H9 (cell line): ENCODE measurements around the gene EPB41L4B. TPM values are rescaled to one million over a fixed set of nuclear protein-coding genes. Genes with fewer than 3 reads are reported as not detected.

Source experiments
- DNase-seq: peaks from one replicate; pipeline ENCODE4 v3.0.0-alpha.2; 2017
- H2AFZ ChIP-seq: one replicate; pipeline ENCODE4 v1.6.1; 2013; ENCODE audit warnings: mild to moderate bottlenecking, low read length, control low read depth, moderate library complexity
- H2AK5ac ChIP-seq: 2 replicates; pipeline ENCODE4 v1.6.1; 2013; ENCODE audit warnings: low read length, control low read depth, mixed read lengths; ENCODE audit not compliant: insufficient read length
- H2BK120ac ChIP-seq: one replicate; pipeline ENCODE4 v1.6.1; 2013; ENCODE audit warnings: low read depth, mild to moderate bottlenecking, low read length, control low read depth, inconsistent platforms; ENCODE audit not compliant: poor library complexity, severe bottlenecking
- H2BK12ac ChIP-seq: 2 replicates; pipeline ENCODE4 v1.6.1; 2013; ENCODE audit warnings: low read length, control low read depth, mixed read lengths, low read depth; ENCODE audit not compliant: insufficient read length
- H2BK15ac ChIP-seq: 2 replicates; pipeline ENCODE4 v1.6.1; 2013; ENCODE audit warnings: low read depth, low read length, control low read depth
- H2BK20ac ChIP-seq: one replicate; pipeline ENCODE4 v1.6.1; 2013; ENCODE audit warnings: low read depth, mild to moderate bottlenecking, low read length, control low read depth, inconsistent platforms; ENCODE audit not compliant: poor library complexity, severe bottlenecking
- H2BK5ac ChIP-seq: 2 replicates; pipeline ENCODE4 v1.6.1; 2013; ENCODE audit warnings: low read length, control low read depth, mixed read lengths; ENCODE audit not compliant: insufficient read length
- H3K14ac ChIP-seq: 2 replicates; pipeline ENCODE4 v1.6.1; 2013; ENCODE audit warnings: low read length, control low read depth; ENCODE audit not compliant: insufficient read depth
- H3K18ac ChIP-seq: 2 replicates; pipeline ENCODE4 v1.6.1; 2013; ENCODE audit warnings: low read depth, mild to moderate bottlenecking, mixed read lengths, low read length, control low read depth; ENCODE audit not compliant: insufficient read length
- H3K23ac ChIP-seq: 2 replicates; pipeline ENCODE4 v1.6.1; 2013; ENCODE audit warnings: low read length, control low read depth, mixed read lengths, low read depth; ENCODE audit not compliant: insufficient read length
- H3K23me2 ChIP-seq: 2 replicates; pipeline ENCODE4 v1.6.1; 2013; ENCODE audit warnings: low read depth, mild to moderate bottlenecking, mixed read lengths, low read length, control low read depth; ENCODE audit not compliant: insufficient read length, poor library complexity, severe bottlenecking
- H3K27ac ChIP-seq: 2 replicates; pipeline ENCODE4 v1.5.1; 2013; ENCODE audit warnings: low read length, control low read depth, mixed read lengths, low read depth; ENCODE audit not compliant: insufficient read length
- H3K27me3 ChIP-seq: 2 replicates; pipeline ENCODE4 v1.6.1; 2013; ENCODE audit warnings: low read length, control low read depth, inconsistent platforms; ENCODE audit not compliant: insufficient read depth
- H3K4ac ChIP-seq: 2 replicates; pipeline ENCODE4 v1.6.1; 2013; ENCODE audit warnings: low read depth, mild to moderate bottlenecking, control low read depth, inconsistent platforms, low read length, moderate library complexity
- H3K4me1 ChIP-seq: 2 replicates; pipeline ENCODE4 v1.6.1; 2013; ENCODE audit warnings: low read length, control low read depth, inconsistent platforms; ENCODE audit not compliant: insufficient read depth
- H3K4me2 ChIP-seq: 2 replicates; pipeline ENCODE4 v1.6.1; 2013; ENCODE audit warnings: low read length, control low read depth, mixed read lengths; ENCODE audit not compliant: insufficient read length, insufficient read depth
- H3K56ac ChIP-seq: 2 replicates; pipeline ENCODE4 v1.6.1; 2013; ENCODE audit warnings: low read depth, mild to moderate bottlenecking, mixed read lengths, low read length, control low read depth; ENCODE audit not compliant: insufficient read length
- H3K79me1 ChIP-seq: 2 replicates; pipeline ENCODE4 v1.6.1; 2013; ENCODE audit warnings: low read depth, mild to moderate bottlenecking, moderate library complexity, low read length, control low read depth, inconsistent platforms; ENCODE audit not compliant: insufficient read depth, poor library complexity, severe bottlenecking
- H3K79me2 ChIP-seq: 2 replicates; pipeline ENCODE4 v1.6.1; 2013; ENCODE audit warnings: low read length, control low read depth, inconsistent platforms; ENCODE audit not compliant: insufficient read depth
- H3K9ac ChIP-seq: 2 replicates; pipeline ENCODE4 v1.6.1; 2013; ENCODE audit warnings: low read length, control low read depth, mixed read lengths; ENCODE audit not compliant: insufficient read length; ENCODE audit errors: extremely low read depth
- H3K9me3 ChIP-seq: one replicate; pipeline ENCODE4 v1.6.1; 2013; ENCODE audit warnings: low read depth, low read length, inconsistent platforms; ENCODE audit not compliant: control insufficient read depth
- H3T11ph ChIP-seq: one replicate; pipeline ENCODE4 v1.6.1; 2013; ENCODE audit warnings: mild to moderate bottlenecking, low read length, control low read depth, inconsistent platforms
- H4K20me1 ChIP-seq: one replicate; pipeline ENCODE4 v1.6.1; 2013; ENCODE audit not compliant: control insufficient read depth, insufficient read length, insufficient read depth
- H4K5ac ChIP-seq: 2 replicates; pipeline ENCODE4 v1.6.1; 2013; ENCODE audit warnings: low read depth, mild to moderate bottlenecking, mixed read lengths, low read length, control low read depth; ENCODE audit not compliant: insufficient read length
- H4K8ac ChIP-seq: replicated peaks from 2 replicates; pipeline ENCODE4 v1.6.1; 2013; ENCODE audit warnings: low read length, control low read depth, mixed read lengths, low read depth; ENCODE audit not compliant: insufficient read length
- H4K91ac ChIP-seq: 2 replicates; pipeline ENCODE4 v1.6.1; 2013; ENCODE audit warnings: low read depth, mild to moderate bottlenecking, moderate library complexity, mixed read lengths, low read length, control low read depth; ENCODE audit not compliant: insufficient read length
- H3K27ac Mint-ChIP-seq, 3 experiments: 2 replicates in 2 of 3; 3 replicates in 1 of 3; pipeline ENCODE4 v1.8.0; 2020 to 2021; ENCODE audit warnings: mixed read lengths in 3 of 3, mild to moderate bottlenecking in 1 of 3, moderate library complexity in 1 of 3
- H3K27me3 Mint-ChIP-seq: 2 replicates; pipeline ENCODE4 v1.8.0; 2021; ENCODE audit warnings: low read depth, mild to moderate bottlenecking, moderate library complexity, mixed read lengths
- H3K36me3 Mint-ChIP-seq, 3 experiments: 2 replicates in 2 of 3; 3 replicates in 1 of 3; pipeline ENCODE4 v1.8.0; 2020 to 2021; ENCODE audit warnings: low read depth in 3 of 3, mixed read lengths in 3 of 3; ENCODE audit not compliant: insufficient read depth in 1 of 3
- H3K4me1 Mint-ChIP-seq, 2 experiments: 2 replicates each; pipeline ENCODE4 v1.8.0; 2020; ENCODE audit warnings: mixed read lengths in 2 of 2
- H3K4me3 Mint-ChIP-seq, 2 experiments: 2 replicates in 1 of 2; 3 replicates in 1 of 2; pipeline ENCODE4 v1.8.0; 2020 to 2021; ENCODE audit warnings: mild to moderate bottlenecking in 2 of 2, mixed read lengths in 2 of 2, moderate library complexity in 1 of 2
- H3K9me3 Mint-ChIP-seq, 2 experiments: 2 replicates in 1 of 2; 3 replicates in 1 of 2; pipeline ENCODE4 v1.8.0; 2020; ENCODE audit warnings: mild to moderate bottlenecking in 2 of 2, mixed read lengths in 2 of 2, moderate library complexity in 1 of 2
- WGBS: extraction: QIAGEN DNeasy Blood & Tissue Kit; methylation state at CpG from one replicate; pipeline ENCODE4 v1.1.7; 2013; ENCODE audit warnings: missing lambda C conversion rate, low lambda C conversion rate, mixed read lengths; ENCODE audit not compliant: insufficient read length; ENCODE audit errors: extremely low coverage; 5-methylcytosine and 5-hydroxymethylcytosine counted together
- total RNA-seq: library from RNA; stranded (reverse); gene quantifications from 2 replicates; pipeline ENCODE4 v1.2.1, GENCODE V29; 2021
- TF ChIP-seq, protein P1 (sequence below): fragments of 200-600 bp; sonication (generic); conservative IDR thresholded peaks from 3 replicates; pipeline ENCODE4 v1.8.0; 2021; ENCODE audit warnings: antibody characterized with exemption, mild to moderate bottlenecking

The EPB41L4B gene
- total RNA-seq, 1 experiment from 2014 or later: 18.9 TPM

DNA sequence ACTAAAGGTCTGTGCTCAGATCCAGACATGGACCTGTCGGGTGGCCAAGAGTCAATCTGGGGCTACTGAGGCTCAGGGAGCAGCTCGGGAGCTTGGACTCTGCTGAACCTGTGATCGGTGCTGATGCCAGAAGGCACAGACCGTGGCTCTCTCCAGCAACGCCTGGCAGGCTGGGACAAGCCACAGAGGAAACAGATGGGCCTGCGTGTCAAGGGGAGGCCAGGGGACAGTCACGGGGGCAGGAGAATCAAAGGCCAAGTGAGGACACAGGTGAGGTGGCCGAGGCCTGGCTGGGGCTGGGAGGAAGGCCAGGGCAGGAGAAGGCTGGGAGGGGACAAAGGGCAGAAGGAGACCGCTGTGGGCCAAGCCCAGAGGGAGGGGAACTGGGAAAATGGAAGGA lies 43.4 kb downstream of the EPB41L4B start:
- Histone ChIP-seq H4K91ac (no peak overlapping the region), H2AK5ac (no peak overlapping the region)
- H3K9me3 Mint-ChIP-seq: no peaks in the 10 kb centered on the region

More for the DNA sequence above, 43.4 kb downstream of the EPB41L4B start:
- Histone ChIP-seq H2AFZ (no peak overlapping the region), H3K23me2 (no peaks in the 10 kb centered on the region), H4K20me1 (no peaks in the 10 kb centered on the region), H3K79me2 (peaks cover 3% of the 10 kb centered on the region; the same call in 1 of the 2 replicates), H2BK20ac (no peak overlapping the region), H3K18ac (peak overlapping the region; percentile 17), H4K5ac (no peak overlapping the region), H3K23ac (no peak overlapping the region), H4K8ac (no peak overlapping the region), H3K4ac (no peak overlapping the region), H3K9me3 (no peaks in the 10 kb centered on the region), H3K4me1 (no peaks in the 10 kb centered on the region), H3K4me2 (no peak overlapping the region), H3K14ac (no peak overlapping the region; the same call in 1 of the 2 replicates), H2BK12ac (no peak overlapping the region), H3K27me3 (no peaks in the 10 kb centered on the region), H3K56ac (no peak overlapping the region), H3K79me1 (no peaks in the 10 kb centered on the region), H3K27ac (no peak overlapping the region), H3T11ph (no peak overlapping the region), H2BK5ac (no peak overlapping the region), H2BK15ac (no peak overlapping the region), H3K9ac (no peak overlapping the region), H2BK120ac (no peak overlapping the region)
- Mint-ChIP-seq H3K36me3 (peaks cover 0 to 21% (median 11%) of the 10 kb centered on the region in 3 experiments; a peak in 4 of 7 replicates), H3K27ac (peak overlapping the region in 1 of 3 experiments; percentile 93; a peak in 3 of 7 replicates), H3K4me3 (no peak overlapping the region), H3K4me1 (peaks cover 5 to 8% of the 10 kb centered on the region in 2 experiments), H3K27me3 (no peaks in the 10 kb centered on the region)
- DNase-seq: no peak
- no CpG with 5 or more reads among the region's 9 CpGs for WGBS
- TF ChIP-seq, protein P1, sequence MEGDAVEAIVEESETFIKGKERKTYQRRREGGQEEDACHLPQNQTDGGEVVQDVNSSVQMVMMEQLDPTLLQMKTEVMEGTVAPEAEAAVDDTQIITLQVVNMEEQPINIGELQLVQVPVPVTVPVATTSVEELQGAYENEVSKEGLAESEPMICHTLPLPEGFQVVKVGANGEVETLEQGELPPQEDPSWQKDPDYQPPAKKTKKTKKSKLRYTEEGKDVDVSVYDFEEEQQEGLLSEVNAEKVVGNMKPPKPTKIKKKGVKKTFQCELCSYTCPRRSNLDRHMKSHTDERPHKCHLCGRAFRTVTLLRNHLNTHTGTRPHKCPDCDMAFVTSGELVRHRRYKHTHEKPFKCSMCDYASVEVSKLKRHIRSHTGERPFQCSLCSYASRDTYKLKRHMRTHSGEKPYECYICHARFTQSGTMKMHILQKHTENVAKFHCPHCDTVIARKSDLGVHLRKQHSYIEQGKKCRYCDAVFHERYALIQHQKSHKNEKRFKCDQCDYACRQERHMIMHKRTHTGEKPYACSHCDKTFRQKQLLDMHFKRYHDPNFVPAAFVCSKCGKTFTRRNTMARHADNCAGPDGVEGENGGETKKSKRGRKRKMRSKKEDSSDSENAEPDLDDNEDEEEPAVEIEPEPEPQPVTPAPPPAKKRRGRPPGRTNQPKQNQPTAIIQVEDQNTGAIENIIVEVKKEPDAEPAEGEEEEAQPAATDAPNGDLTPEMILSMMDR: no peak
